Stimulated activated CD4-positive, alpha-beta T cell treated with anti-CD3 and anti-CD28 coated beads, Interleukin-1b, Interleukin-23, amount 100 ng/mL, for 4 hours (primary cell): ENCODE measurements around the gene DSEL.

ENCODE experiments used
- DNase-seq, 2 donors: peaks; one replicate each; pipeline ENCODE4 v3.0.0-alpha.2; 2020; ENCODE audit warnings: low read depth in 2 of 2

The DSEL gene

DNA sequence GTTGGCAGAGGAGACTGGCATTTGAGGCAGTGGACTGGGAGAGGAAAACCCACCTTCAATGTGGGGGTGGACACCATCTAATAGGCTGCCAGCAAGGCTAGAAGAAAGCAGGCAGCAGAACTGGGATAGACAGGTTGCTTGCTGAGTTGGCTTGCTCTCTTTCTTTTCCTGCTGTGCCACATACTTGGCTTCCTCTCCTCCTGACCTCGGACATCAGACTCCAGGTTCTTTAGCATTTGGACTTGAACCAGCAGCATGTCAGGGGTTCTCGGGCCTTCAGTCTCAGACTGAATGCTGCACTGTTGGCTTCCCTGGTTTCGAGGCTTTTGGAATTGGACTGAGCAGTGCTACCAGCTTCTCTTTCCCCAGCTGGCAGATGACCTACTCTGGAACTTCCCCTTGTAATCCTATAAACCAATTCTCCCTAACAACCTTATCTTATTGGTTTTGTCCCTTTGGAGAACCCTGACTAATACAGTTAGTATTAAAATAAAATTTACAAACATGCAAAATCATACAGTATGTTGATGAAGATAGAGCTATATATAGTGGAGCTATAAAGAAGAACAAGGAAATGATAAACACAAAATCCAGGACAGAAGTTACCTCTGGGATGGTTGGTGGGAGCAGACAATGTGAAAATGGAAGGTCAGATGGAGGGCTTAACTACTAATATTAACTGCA is 15.9 kb downstream of the DSEL start:
- no peak for DNase-seq

DNA sequence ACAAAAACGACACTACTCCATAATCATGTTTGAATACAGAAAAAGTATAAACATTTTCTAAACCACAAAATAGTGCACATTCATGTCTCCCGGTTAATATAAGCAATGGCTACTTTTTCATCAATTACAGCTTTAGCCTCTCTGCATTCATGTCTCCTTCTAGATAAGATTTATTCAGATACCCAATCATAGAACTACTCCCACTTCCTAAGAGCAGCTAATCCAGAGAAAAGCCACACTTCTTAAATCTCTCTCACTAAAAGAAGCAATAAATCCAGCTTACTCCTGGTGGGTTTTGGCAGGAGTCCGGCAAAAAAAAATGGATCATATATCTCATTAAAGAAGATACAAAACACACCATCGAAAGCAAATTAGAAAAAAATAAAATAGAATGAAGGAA is 20.1 kb downstream of the DSEL start:
- no peak for DNase-seq

DNA sequence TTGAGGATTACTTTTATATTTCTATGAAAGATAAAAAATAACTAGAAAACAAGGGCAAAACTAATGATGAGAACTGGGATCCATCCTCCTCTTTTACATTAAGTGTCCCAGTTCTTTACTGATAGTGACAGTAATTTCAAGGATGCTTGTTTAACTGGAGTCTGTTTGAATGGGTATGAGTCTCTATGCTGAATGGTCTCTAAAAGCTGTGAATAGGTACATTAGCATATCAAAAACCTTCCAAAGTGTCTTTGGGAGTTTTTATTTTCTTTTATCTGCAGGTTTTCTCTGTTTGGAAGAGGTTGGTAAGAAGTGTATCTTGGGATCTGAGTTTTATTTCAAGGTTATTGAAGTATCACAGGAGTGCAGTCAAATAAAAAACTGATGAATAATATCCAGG is 30.0 kb downstream of the DSEL start:
- DNase-seq: no peak

DNA sequence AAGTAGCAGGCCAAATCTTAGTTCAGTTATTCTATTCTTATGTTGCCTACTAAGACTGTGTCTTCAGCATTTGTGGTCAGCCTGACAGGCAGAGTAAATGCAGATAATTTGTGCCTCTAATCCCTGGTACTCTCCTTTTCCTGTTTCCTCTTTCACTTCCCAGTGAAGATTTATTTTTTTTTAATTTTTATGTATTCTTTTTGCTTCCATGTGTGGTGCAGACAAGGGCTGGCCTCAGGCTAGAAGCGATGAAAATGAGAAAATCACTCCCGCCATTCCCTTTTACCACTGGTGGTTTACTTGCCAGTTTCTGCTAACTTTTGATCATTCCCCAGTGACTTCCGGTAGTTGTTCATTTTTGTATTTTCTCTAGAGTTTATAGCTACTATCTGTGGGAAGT is 30.9 kb downstream of the DSEL start:
- DNase-seq: no peak

DNA sequence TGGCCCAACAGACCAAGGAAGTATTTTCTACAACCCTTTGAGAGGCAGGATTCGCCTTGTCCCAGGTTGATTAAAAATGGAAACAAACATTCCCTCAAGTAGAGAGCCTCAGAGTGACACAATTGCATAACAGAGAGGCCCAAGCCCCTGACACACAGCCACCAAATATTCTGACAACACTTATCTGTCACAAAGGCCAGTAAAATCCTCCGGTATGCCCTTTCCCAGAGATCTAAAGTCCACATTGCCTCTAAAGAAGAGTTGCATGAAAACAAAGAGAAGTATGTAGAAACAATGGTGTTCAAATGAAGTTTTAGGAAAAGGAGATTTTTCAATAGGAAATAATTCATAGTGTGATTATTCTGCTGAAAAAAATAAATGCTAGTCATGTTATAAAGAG is 32.1 kb downstream of the DSEL start:
- DNase-seq: no peak

DNA sequence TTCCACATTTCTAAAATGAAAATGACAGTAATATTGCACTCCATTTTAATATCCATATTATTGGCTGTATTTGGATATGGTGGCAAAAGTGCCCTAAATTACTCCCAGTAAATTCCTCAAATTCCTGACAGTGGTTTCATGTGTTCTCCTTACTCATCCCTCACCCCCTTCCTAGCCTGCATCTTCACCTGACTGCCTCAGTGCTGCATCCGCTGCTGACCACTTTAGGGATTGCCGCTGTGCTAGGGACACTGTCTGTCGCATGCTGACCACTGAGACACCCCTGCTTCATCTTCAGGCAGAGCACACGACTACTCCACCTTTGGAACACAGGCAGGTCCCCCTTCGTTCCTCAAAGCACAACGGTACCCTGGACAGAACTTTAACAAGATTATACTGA is 32.6 kb downstream of the DSEL start:
- DNase-seq: no peak

DNA sequence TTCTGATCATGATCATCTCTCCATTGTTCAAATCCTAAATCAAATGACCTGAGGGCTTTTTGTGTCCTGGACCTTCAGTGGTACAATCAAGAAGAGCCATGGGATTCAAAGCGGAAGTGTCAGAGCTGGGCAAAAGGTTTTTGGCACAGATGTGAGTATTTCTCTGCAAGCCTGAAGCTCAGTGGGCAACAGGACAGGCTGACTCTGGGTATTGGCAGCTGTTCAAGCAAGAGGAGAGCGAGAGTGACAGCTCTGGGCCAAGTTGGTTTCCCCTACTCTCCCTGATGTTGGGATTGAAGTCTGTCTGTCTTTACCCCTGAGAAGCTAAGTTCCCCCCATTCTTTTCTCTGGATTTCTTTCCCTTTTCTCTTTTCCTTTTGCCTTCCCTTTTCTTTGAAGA is 33.3 kb downstream of the DSEL start:
- DNase-seq: no peak

DNA sequence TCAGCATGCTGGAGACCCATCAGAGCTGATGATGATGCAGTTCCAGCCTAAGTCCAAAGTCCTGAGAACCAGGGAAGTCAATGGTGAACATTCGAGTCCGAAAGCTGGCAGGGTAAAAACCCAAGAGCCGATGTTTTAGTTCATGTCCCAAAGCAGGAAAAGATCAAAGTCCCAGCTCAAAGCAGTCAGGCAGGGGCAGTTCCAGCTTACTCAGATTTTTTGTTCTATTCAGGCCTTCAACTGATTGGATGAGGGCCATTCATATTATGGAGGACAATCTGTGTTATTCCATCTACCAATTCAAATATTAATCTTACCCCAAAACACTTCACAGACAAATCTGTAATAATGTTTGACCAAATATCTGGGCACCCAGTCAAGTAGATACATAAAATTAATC is 38.3 kb downstream of the DSEL start:
- no peak for DNase-seq

DNA sequence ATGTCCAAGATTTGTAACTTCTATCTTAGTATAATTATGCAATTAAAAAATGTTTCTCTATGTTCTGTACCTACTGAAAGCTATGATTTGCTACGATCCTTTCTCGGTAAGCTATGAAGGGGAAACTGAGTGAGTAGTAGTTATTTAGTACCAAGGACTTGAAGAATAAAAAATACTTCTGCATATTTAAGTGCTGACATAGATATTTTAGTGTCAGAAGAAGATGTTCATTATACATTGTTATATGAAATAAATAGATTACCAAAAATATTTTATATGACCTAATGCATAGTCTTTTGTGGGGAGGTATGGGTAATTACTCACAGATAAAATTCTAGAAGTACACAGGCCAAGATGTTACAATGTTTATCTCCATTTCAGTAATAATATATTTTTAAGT is 39.0 kb downstream of the DSEL start:
- DNase-seq: no peak

DNA sequence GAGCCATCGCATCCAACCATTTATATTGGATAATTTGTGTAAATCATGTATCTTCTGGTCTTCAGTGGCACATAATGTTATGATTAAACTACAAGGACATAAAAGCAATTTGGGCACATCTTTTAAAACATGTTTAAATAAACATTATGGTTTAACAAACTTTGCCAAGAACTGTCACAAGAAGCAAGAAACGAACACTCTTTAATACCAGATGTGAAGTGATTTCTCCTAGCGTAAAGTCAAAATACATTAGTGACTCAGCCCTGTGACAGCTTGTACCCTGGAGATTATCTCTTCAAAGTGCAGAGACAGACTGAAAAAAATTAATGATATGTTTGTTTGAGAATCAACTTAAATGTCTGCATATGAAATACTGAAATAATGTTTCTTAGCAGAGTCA is 39.9 kb downstream of the DSEL start:
- no peak for DNase-seq

DNA sequence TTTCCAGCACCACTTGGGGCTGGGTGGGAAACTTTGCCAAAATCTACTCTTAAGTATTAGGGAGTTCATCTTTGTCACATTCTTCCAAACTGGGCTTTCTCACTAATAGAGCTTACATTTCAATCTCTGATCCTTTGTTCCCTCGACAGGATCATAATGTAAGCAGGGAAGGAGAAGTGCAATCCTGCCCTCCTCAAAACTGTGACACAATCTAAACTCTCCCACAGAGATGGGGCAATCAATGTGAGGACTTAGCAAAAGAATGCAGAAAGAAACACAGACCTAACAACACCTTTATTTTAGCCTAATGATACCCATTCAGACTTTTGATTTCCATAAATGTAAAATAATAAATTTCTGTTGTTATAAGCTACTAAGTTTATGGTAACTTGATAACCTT is 40.8 kb downstream of the DSEL start:
- DNase-seq: no peak

DNA sequence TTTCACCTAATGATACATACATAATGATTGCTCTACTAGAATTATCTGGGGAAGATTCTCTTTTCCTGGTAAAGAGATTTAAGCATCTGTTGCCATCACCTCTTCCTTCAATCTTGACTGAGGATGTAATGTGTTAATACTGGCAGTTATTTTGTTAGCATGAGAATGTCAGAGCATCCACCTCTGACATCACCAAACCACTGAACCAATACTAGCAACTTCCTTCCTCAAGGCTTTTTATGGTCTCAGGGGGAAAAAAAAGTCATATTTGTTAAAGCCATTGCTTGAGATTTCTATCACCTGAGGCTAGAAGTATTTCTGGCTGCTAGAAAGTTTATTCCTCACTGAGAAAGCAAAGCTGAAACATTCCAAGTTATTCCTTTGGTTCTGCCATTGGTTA is 48.5 kb downstream of the DSEL start:
- DNase-seq: no peak

DNA sequence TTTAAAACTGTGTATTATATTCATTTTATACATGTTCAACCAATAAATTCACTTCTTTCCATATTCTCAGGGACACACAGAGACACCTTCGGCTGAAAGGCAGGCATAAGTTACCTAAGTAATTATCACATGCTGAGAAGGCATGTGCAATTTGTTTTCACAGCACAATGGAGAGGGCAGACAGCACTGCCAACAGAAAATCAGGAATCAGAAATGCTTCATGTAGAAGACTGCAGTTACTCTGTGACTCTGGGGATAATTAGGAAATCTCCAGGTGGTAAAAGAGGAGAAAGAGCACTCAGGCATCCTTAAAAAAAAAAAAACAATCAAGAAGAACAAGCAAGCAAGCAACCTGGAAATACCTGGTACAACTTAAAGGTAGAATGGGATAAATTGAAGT is 49.3 kb downstream of the DSEL start:
- no peak for DNase-seq

DNA sequence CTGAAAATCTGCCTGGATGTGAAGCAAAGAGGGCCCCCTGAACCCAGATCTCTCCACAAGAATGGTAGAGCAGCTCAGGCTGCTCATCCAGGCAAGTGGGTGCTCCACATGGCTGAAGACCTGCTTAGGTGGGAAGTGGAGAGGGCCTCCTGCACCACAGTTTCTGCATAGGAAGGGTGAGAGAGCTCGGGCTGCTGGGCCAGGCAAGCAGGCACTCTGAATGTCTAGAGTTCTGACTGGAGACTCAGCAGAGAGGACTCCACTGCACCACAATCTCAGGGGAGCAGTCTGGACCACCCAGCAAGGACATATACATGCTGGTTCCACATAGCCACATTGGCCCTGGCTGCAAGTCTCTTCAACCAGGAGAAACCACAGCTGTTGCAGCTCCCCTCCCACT is 52.0 kb downstream of the DSEL start:
- DNase-seq: no peak

DNA sequence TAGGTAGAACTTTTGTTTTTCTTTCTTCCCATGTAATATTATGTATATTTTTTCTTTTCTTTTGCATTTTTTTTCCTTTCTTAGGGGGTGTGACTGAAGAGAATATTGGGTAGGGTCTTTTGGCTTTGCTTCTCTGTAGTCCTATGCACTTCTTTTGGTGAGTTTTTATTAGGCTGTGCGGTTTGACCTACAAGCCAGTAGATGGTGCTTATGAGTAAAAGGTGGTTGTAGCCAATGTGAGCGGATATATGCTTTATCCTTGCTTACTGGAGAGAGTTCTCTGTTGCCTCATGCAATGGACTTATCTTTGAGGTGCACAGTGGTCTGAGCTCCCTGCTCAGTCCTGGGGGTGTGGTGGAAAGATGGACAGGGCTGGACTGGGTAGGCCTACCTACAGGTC is 52.7 kb downstream of the DSEL start:
- no peak for DNase-seq

DNA sequence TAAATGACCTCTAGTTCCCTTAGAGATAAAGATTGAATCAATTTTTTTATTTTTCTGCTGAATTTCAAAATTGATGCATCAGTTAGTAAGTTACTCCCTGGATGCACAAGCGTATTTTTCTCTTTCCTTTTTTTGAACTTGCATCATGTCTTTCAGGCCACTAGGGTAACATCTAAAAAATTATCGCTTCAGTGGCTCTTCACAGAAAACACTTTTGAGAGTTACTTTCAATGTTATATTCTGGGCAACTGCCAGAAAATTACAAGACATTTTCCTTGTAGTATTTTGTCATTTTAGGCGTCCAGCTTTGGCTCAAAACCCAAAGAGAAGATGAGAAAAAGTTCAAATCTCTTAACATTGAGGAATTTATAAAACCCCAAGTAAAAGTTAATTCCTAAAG is 59.8 kb downstream of the DSEL start:
- DNase-seq: no peak
